IPS-20b (cell line): ENCODE results near the gene EPB41L5.
"Not testable (repeated sequence)": the region's sequence is repeated elsewhere in the genome, so short reads cannot be mapped to it uniquely, and the experiment has no call there.

Source experiments
- H3K27ac ChIP-seq: one replicate; pipeline ENCODE4 v1.5.1; 2013; ENCODE audit warnings: low read length
- H3K27me3 ChIP-seq: 2 replicates; pipeline ENCODE4 v1.6.1; 2013; ENCODE audit warnings: mild to moderate bottlenecking, low read length, inconsistent platforms; ENCODE audit not compliant: insufficient read depth
- H3K36me3 ChIP-seq: 2 replicates; pipeline ENCODE4 v1.6.1; 2013; ENCODE audit warnings: low read depth, mild to moderate bottlenecking, inconsistent platforms, low read length, moderate library complexity; ENCODE audit not compliant: insufficient read depth
- H3K4me1 ChIP-seq: 2 replicates; pipeline ENCODE4 v1.6.1; 2013; ENCODE audit warnings: mild to moderate bottlenecking, control low read depth, inconsistent platforms, low read length, moderate library complexity; ENCODE audit not compliant: insufficient read depth
- H3K4me3 ChIP-seq: 2 replicates; pipeline ENCODE4 v1.5.1; 2013; ENCODE audit warnings: mild to moderate bottlenecking, low read length, inconsistent platforms
- H3K9ac ChIP-seq: 2 replicates; pipeline ENCODE4 v1.6.1; 2013; ENCODE audit warnings: low read depth, mild to moderate bottlenecking, inconsistent platforms, low read length, moderate library complexity
- H3K9me3 ChIP-seq: 2 replicates; pipeline ENCODE4 v1.6.1; 2013; ENCODE audit warnings: mild to moderate bottlenecking, low read depth, low read length, inconsistent platforms; ENCODE audit not compliant: insufficient read depth

Gene EPB41L5

GRCh38 chr2:120150040-120150482, 137.2 kb downstream of the EPB41L5 start:
- no peak overlapping the region for H3K27ac ChIP-seq
- H3K4me1 ChIP-seq = no peaks in the 10 kb centered on the region

GRCh38 chr2:120155308-120155707, 142.4 kb downstream of the EPB41L5 start:
- Histone ChIP-seq H3K36me3 (peaks cover 16% of the 10 kb centered on the region), H3K9ac (no peak overlapping the region), H3K9me3 (peaks cover 13% of the 10 kb centered on the region)

More at GRCh38 chr2:120150040-120150482, 137.2 kb downstream of the EPB41L5 start:
- peaks cover 19% of the 10 kb centered on the region for H3K9me3 ChIP-seq
- H3K4me3 ChIP-seq = no peak overlapping the region
- no peak overlapping the region for H3K9ac ChIP-seq
- H3K36me3 ChIP-seq = peaks cover 28% of the 10 kb centered on the region
- H3K27me3 ChIP-seq = no peaks in the 10 kb centered on the region

GRCh38 chr2:120158658-120159057, 145.8 kb downstream of the EPB41L5 start:
- H3K27me3 ChIP-seq, H3K9me3 ChIP-seq, H3K4me1 ChIP-seq, H3K9ac ChIP-seq, H3K4me3 ChIP-seq, H3K27ac ChIP-seq: not testable (repeated sequence)
- H3K36me3 ChIP-seq = peaks cover 16% of the 10 kb centered on the region

More at GRCh38 chr2:120155308-120155707, 142.4 kb downstream of the EPB41L5 start:
- H3K4me3 ChIP-seq = no peak overlapping the region
- H3K4me1 ChIP-seq = no peaks in the 10 kb centered on the region
- H3K27me3 ChIP-seq = no peaks in the 10 kb centered on the region
- H3K27ac ChIP-seq = no peak overlapping the region

- H3K9ac ChIP-seq = no peak overlapping the region
- no peak overlapping the region for H3K4me3 ChIP-seq
- no peak overlapping the region for H3K27ac ChIP-seq
- no peaks in the 10 kb centered on the region for H3K9me3 ChIP-seq
- H3K27me3 ChIP-seq = no peaks in the 10 kb centered on the region
- H3K4me1 ChIP-seq = no peaks in the 10 kb centered on the region
- peaks cover 7% of the 10 kb centered on the region for H3K36me3 ChIP-seq
Observed at GRCh38 chr2:120161190-120161589, 148.3 kb downstream of the EPB41L5 start.

GRCh38 chr2:120162716-120163115, 149.8 kb downstream of the EPB41L5 start:
- Histone ChIP-seq H3K9me3 (no peaks in the 10 kb centered on the region), H3K4me1 (no peaks in the 10 kb centered on the region), H3K4me3 (no peak overlapping the region), H3K9ac (no peak overlapping the region), H3K36me3 (0 out of 2 replicates have a peak, but pooled peaks cover 4% of the 10 kb centered on the region), H3K27me3 (no peaks in the 10 kb centered on the region), H3K27ac (no peak overlapping the region)

- Histone ChIP-seq H3K27ac (no peak overlapping the region), H3K4me3 (no peak overlapping the region), H3K27me3 (no peaks in the 10 kb centered on the region), H3K9me3 (no peaks in the 10 kb centered on the region), H3K4me1 (no peaks in the 10 kb centered on the region), H3K36me3 (peaks cover 10% of the 10 kb centered on the region; the same call in 1 of the 2 replicates), H3K9ac (no peak overlapping the region)
Observed at GRCh38 chr2:120167272-120167671, 154.4 kb downstream of the EPB41L5 start.

- no peak overlapping the region for H3K27ac ChIP-seq
- peaks cover 10% of the 10 kb centered on the region; the same call in 1 of the 2 replicates for H3K36me3 ChIP-seq
Observed at GRCh38 chr2:120169020-120169419, 156.1 kb downstream of the EPB41L5 start.

GRCh38 chr2:120174963-120175581, 162.2 kb downstream of the EPB41L5 start:
- no peak overlapping the region for H3K4me3 ChIP-seq
- H3K4me1 ChIP-seq = no peaks in the 10 kb centered on the region; the same call in 1 of the 2 replicates
- H3K9me3 ChIP-seq = no peaks in the 10 kb centered on the region
- H3K27ac ChIP-seq = no peak overlapping the region
- H3K27me3 ChIP-seq = no peaks in the 10 kb centered on the region
- no peak overlapping the region for H3K9ac ChIP-seq
- H3K36me3 ChIP-seq = peaks cover 18% of the 10 kb centered on the region

More at GRCh38 chr2:120169020-120169419, 156.1 kb downstream of the EPB41L5 start:
- Histone ChIP-seq H3K27me3 (no peaks in the 10 kb centered on the region), H3K9me3 (no peaks in the 10 kb centered on the region), H3K4me3 (no peak overlapping the region), H3K4me1 (no peaks in the 10 kb centered on the region), H3K9ac (no peak overlapping the region)

- Histone ChIP-seq H3K4me1 (no peaks in the 10 kb centered on the region; the same call in 1 of the 2 replicates), H3K9ac (no peak overlapping the region), H3K27me3 (no peaks in the 10 kb centered on the region), H3K27ac (no peak overlapping the region), H3K36me3 (peaks cover 18% of the 10 kb centered on the region), H3K4me3 (no peak overlapping the region), H3K9me3 (no peaks in the 10 kb centered on the region)
Observed at GRCh38 chr2:120176526-120176925, 163.6 kb downstream of the EPB41L5 start.

GRCh38 chr2:120177001-120177621, 164.2 kb downstream of the EPB41L5 start:
- Histone ChIP-seq H3K9me3 (no peaks in the 10 kb centered on the region), H3K27ac (no peak overlapping the region), H3K4me3 (no peak overlapping the region), H3K4me1 (no peaks in the 10 kb centered on the region; the same call in 1 of the 2 replicates), H3K36me3 (peaks cover 18% of the 10 kb centered on the region), H3K9ac (no peak overlapping the region), H3K27me3 (no peaks in the 10 kb centered on the region)

GRCh38 chr2:120177973-120178372, 165.1 kb downstream of the EPB41L5 start:
- no peak overlapping the region for H3K27ac ChIP-seq
- H3K9ac ChIP-seq = no peak overlapping the region

GRCh38 chr2:120179396-120179795, 166.5 kb downstream of the EPB41L5 start:
- Histone ChIP-seq H3K36me3 (peaks cover 18% of the 10 kb centered on the region), H3K27ac (no peak overlapping the region)

More at GRCh38 chr2:120177973-120178372, 165.1 kb downstream of the EPB41L5 start:
- Histone ChIP-seq H3K4me3 (no peak overlapping the region), H3K9me3 (no peaks in the 10 kb centered on the region), H3K36me3 (peaks cover 18% of the 10 kb centered on the region), H3K27me3 (no peaks in the 10 kb centered on the region), H3K4me1 (no peaks in the 10 kb centered on the region; the same call in 1 of the 2 replicates)

More at GRCh38 chr2:120179396-120179795, 166.5 kb downstream of the EPB41L5 start:
- Histone ChIP-seq H3K4me1 (no peaks in the 10 kb centered on the region; the same call in 1 of the 2 replicates), H3K9ac (no peak overlapping the region), H3K9me3 (no peaks in the 10 kb centered on the region), H3K27me3 (no peaks in the 10 kb centered on the region), H3K4me3 (no peak overlapping the region)
